HCT116 (cell line): ENCODE data around the gene RSPH6A. TPM values are rescaled to one million over a fixed set of nuclear protein-coding genes. Genes with fewer than 3 reads are reported as not detected.

ENCODE experiments used
- ATAC-seq: fragments of 200-7000 bp; cut with Tn5 transposase; 2 replicates; pipeline ENCODE4 v1.9.1; 2020; ENCODE audit warnings: mild to moderate bottlenecking, moderate library complexity
- BruUV-seq: library from RNA; stranded (reverse); fragments of 400-500 nt; replicated peaks from 2 replicates; lab custom pipeline; 2021; lab: Mats Ljungman, UMichigan
- CTCF ChIA-PET: fragments of 300-600 bp; sonication (Branson Sonifier 250); formaldehyde crosslinking; loops from one replicate; lab custom pipeline; 2021; ENCODE audit warnings: antibody characterized with exemption; lab: Charles Lee
- POLR2A ChIA-PET: fragments of 300-600, 350-600 bp; sonication (Branson Sonifier 250); formaldehyde crosslinking; loops from one replicate; lab custom pipeline; 2021; ENCODE audit warnings: antibody characterized with exemption; lab: Charles Lee
- RAD21 ChIA-PET, 2 experiments: fragments of 300-600 bp; sonication (Branson Sonifier 250); formaldehyde crosslinking; loops; one replicate each; lab custom pipeline; 2023; ENCODE audit warnings: low total read pairs in 2 of 2; ENCODE audit not compliant: uncharacterized antibody in 2 of 2, unreplicated experiment in 2 of 2, low non-redundant PET in 1 of 2; lab: Charles Lee
- DNase-seq: peaks from one replicate; pipeline ENCODE4 v3.0.0-alpha.2; 2010; ENCODE audit warnings: low read depth, low spot score
- H2AFZ ChIP-seq: fragments of 200-600 bp; shearing (Covaris generic), sonication (generic); 2 replicates; pipeline ENCODE4 v1.6.1; 2017; ENCODE audit warnings: low read depth, mixed run types, mixed read lengths, antibody characterized with exemption, low read length; ENCODE audit not compliant: poor library complexity, severe bottlenecking
- H3K27ac ChIP-seq: 2 replicates; pipeline ENCODE4 v1.5.1; 2012; ENCODE audit warnings: low read depth, low read length
- H3K27me3 ChIP-seq: fragments of 200-600 bp; sonication (generic); 2 replicates; pipeline ENCODE4 v1.6.1; 2016; ENCODE audit warnings: mixed run types, low read length, mixed read lengths; ENCODE audit not compliant: insufficient read depth
- H3K36me3 ChIP-seq, 2 experiments: fragments of 200-500 bp in 1 of 2; fragments of 200-600 bp in 1 of 2; sonication (Bioruptor generic) in 1 of 2; sonication (generic) in 1 of 2; 2 replicates each; pipeline versions ENCODE4 v1.5.1 to v1.6.1; 2014 to 2016; ENCODE audit warnings: low read length in 2 of 2, inconsistent platforms in 1 of 2, mixed read lengths in 1 of 2, mixed run types in 1 of 2; ENCODE audit not compliant: insufficient read depth in 2 of 2, control insufficient read depth in 1 of 2
- H3K4me1 ChIP-seq, 2 experiments: fragments of 200-600 bp in 1 of 2; sonication (generic) in 1 of 2; 2 replicates each; pipeline versions ENCODE4 v1.5.1 to v1.6.1; 2012 to 2017; ENCODE audit warnings: low read length in 2 of 2, inconsistent platforms in 1 of 2, mild to moderate bottlenecking in 1 of 2, mixed read lengths in 1 of 2, mixed run types in 1 of 2, moderate library complexity in 1 of 2; ENCODE audit not compliant: insufficient read depth in 2 of 2, control insufficient read depth in 1 of 2
- H3K4me2 ChIP-seq: fragments of 200-600 bp; sonication (generic); 2 replicates; pipeline ENCODE4 v1.6.1; 2017; ENCODE audit warnings: mixed run types, low read length, mixed read lengths
- H3K4me3 ChIP-seq, 2 experiments: fragments of 200-600 bp in 1 of 2; sonication (generic) in 1 of 2; replicated peaks in 1 of 2; 2 replicates each; pipeline ENCODE4 v1.5.1; 2011 to 2016; ENCODE audit warnings: low read length in 2 of 2, control low read depth in 1 of 2, low read depth in 1 of 2, mild to moderate bottlenecking in 1 of 2, mixed read lengths in 1 of 2, mixed run types in 1 of 2
- H3K79me2 ChIP-seq: fragments of 200-600 bp; sonication (generic); 2 replicates; pipeline ENCODE4 v1.6.1; 2017; ENCODE audit warnings: mild to moderate bottlenecking, mixed run types, low read length, moderate library complexity, mixed read lengths; ENCODE audit not compliant: insufficient read depth
- H3K9ac ChIP-seq: fragments of 200-600 bp; sonication (generic); 2 replicates; pipeline ENCODE4 v1.6.1; 2016; ENCODE audit warnings: low read length, mixed read lengths
- H3K9me2 ChIP-seq: fragments of 200-600 bp; sonication (generic), shearing (Covaris generic); 2 replicates; pipeline ENCODE4 v1.6.1; 2017; ENCODE audit warnings: mixed run types, mild to moderate bottlenecking, moderate library complexity; ENCODE audit not compliant: insufficient read depth
- H3K9me3 ChIP-seq, 2 experiments: fragments of 200-500 bp in 1 of 2; fragments of 200-600 bp in 1 of 2; sonication (Bioruptor generic) in 1 of 2; sonication (generic) in 1 of 2; 2 replicates each; pipeline ENCODE4 v1.6.1; 2014 to 2017; ENCODE audit warnings: low read length in 2 of 2, mixed read lengths in 2 of 2, inconsistent platforms in 1 of 2, low read depth in 1 of 2, mild to moderate bottlenecking in 1 of 2, mixed run types in 1 of 2, moderate library complexity in 1 of 2; ENCODE audit not compliant: control insufficient read depth in 1 of 2, insufficient read depth in 1 of 2
- H4K20me1 ChIP-seq: fragments of 200-600 bp; sonication (generic), shearing (Covaris generic); 2 replicates; pipeline ENCODE4 v1.6.1; 2017; ENCODE audit warnings: mixed run types, mild to moderate bottlenecking, moderate library complexity; ENCODE audit not compliant: insufficient read depth
- CEBPB ChIP-seq: IDR thresholded peaks from 2 replicates; pipeline ENCODE4 v1.6.1; 2012; ENCODE audit warnings: low read depth
- EGR1 ChIP-seq: IDR thresholded peaks from 2 replicates; pipeline ENCODE4 v1.6.1; 2012; ENCODE audit warnings: low read depth
- ELF1 ChIP-seq: IDR thresholded peaks from 2 replicates; pipeline ENCODE4 v1.6.1; 2012; ENCODE audit warnings: low read depth, borderline replicate concordance
- EZH2phosphoT487 ChIP-seq: fragments of 200-600 bp; IDR thresholded peaks from 2 replicates; pipeline ENCODE4 v1.6.1; 2018; ENCODE audit warnings: antibody characterized with exemption, borderline replicate concordance
- JUND ChIP-seq: IDR thresholded peaks from 2 replicates; pipeline ENCODE4 v1.6.1; 2012
- MAX ChIP-seq: IDR thresholded peaks from 2 replicates; pipeline ENCODE4 v1.6.1; 2012
- POLR2A ChIP-seq: IDR thresholded peaks from 2 replicates; pipeline ENCODE4 v1.7.0; 2011; ENCODE audit warnings: borderline replicate concordance; ENCODE audit not compliant: insufficient read depth, insufficient read length; ENCODE audit errors: extremely low read depth
- POLR2AphosphoS5 ChIP-seq: IDR thresholded peaks from 2 replicates; pipeline ENCODE4 v1.6.1; 2011; ENCODE audit warnings: mild to moderate bottlenecking, low read depth, low read length, moderate library complexity
- REST ChIP-seq: IDR thresholded peaks from 2 replicates; pipeline ENCODE4 v1.6.1; 2012; ENCODE audit warnings: low read depth
- SIN3A ChIP-seq: IDR thresholded peaks from 2 replicates; pipeline ENCODE4 v1.6.1; 2012; ENCODE audit warnings: low read depth
- SP1 ChIP-seq: IDR thresholded peaks from 2 replicates; pipeline ENCODE4 v1.6.1; 2012; ENCODE audit warnings: low read depth
- SRF ChIP-seq: IDR thresholded peaks from 2 replicates; pipeline ENCODE4 v1.6.1; 2012; ENCODE audit warnings: low read depth
- YY1 ChIP-seq: IDR thresholded peaks from 2 replicates; pipeline ENCODE4 v1.6.1; 2011; ENCODE audit warnings: low read length, low read depth, moderate library complexity, mild to moderate bottlenecking; ENCODE audit not compliant: insufficient replicate concordance; ENCODE audit errors: extremely low read depth
- ZNF274 ChIP-seq: fragments of 200-500 bp; sonication (Bioruptor generic); IDR thresholded peaks from 2 replicates; pipeline ENCODE4 v1.6.1; 2014; ENCODE audit warnings: mild to moderate bottlenecking, low read depth, low read length, inconsistent platforms
- intact Hi-C: fragments of 100-400 bp; cut with micrococcal nuclease; formaldehyde crosslinking; loops from 2 replicates; pipeline ENCODE4 v1.10.0; 2022
- total RNA-seq: library from RNA; stranded (reverse); gene quantifications from one replicate; pipeline ENCODE4 v1.2.1, GENCODE V29; 2021; ENCODE audit not compliant: unreplicated experiment
- TF ChIP-seq, protein P1 (sequence below): IDR thresholded peaks from 2 replicates; pipeline ENCODE4 v1.6.1; 2011; ENCODE audit warnings: mild to moderate bottlenecking, low read length, moderate library complexity; ENCODE audit not compliant: insufficient replicate concordance; ENCODE audit errors: extremely low read depth

RSPH6A gene
- total RNA-seq, 1 experiment from 2014 or later = 0.57 TPM

DNA sequence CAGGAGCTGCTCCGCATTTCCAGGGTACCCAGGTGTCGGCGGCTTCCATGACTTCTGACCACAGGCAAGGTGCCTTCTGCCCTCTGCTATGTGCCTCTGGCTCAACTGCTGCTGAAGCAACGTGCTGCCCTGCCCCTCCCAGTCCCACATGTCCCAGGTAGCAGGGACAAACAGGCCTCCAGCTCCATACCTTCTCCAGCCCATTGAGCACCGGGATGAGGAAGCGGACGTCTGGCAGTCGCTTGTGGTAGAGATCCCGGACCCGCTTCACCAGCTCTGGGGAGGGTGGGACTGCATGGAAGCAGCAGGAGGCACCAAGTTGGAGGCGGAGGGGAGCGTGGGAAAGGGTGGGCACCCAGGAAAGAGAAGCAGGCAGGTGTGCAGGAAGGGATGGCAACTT is 8.1 kb upstream of the RSPH6A start (continued):
- TF ChIP-seq SRF (no peak), REST (no peak), SIN3A (no peak)

- Histone ChIP-seq H3K79me2 (no peaks in the 10 kb centered on the region), H3K9me3 (no peaks in the 10 kb centered on the region), H3K9me2 (no peaks in the 10 kb centered on the region), H3K27ac (no peak overlapping the region), H4K20me1 (no peaks in the 10 kb centered on the region), H3K4me1 (peaks cover 0 to 1% of the 10 kb centered on the region in 2 experiments; a peak in 1 of 4 replicates), H3K27me3 (no peaks in the 10 kb centered on the region), H3K4me2 (no peak overlapping the region), H3K9ac (no peak overlapping the region), H3K4me3 (no peak overlapping the region), H3K36me3 (peaks cover 17 to 35% of the 10 kb centered on the region in 2 experiments; a peak in 3 of 4 replicates), H2AFZ (no peak overlapping the region)
- ChIA-PET RAD21 (interaction anchor here in 1 of 2 experiments (0.5 kb wide), 1 partner anchor 53 kb away, joined by 3 read pairs; no protein-coding TSS in a partner anchor), POLR2A (no interaction called here), CTCF (no interaction called here)
- ATAC-seq (no peak), DNase-seq (no peak)
- intact Hi-C loops = no loop called here
- no TSS peak for BruUV-seq
- TF ChIP-seq REST = no peak
- TF ChIP-seq ELF1 = no peak
- TF ChIP-seq EGR1 = no peak
- TF ChIP-seq, protein P1, sequence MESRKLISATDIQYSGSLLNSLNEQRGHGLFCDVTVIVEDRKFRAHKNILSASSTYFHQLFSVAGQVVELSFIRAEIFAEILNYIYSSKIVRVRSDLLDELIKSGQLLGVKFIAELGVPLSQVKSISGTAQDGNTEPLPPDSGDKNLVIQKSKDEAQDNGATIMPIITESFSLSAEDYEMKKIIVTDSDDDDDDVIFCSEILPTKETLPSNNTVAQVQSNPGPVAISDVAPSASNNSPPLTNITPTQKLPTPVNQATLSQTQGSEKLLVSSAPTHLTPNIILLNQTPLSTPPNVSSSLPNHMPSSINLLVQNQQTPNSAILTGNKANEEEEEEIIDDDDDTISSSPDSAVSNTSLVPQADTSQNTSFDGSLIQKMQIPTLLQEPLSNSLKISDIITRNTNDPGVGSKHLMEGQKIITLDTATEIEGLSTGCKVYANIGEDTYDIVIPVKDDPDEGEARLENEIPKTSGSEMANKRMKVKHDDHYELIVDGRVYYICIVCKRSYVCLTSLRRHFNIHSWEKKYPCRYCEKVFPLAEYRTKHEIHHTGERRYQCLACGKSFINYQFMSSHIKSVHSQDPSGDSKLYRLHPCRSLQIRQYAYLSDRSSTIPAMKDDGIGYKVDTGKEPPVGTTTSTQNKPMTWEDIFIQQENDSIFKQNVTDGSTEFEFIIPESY = no peak
- no peak for TF ChIP-seq JUND
- no peak for TF ChIP-seq EZH2phosphoT487
- TF ChIP-seq YY1 = no peak
- no peak for TF ChIP-seq SP1
- TF ChIP-seq SIN3A = no peak
- TF ChIP-seq MAX = no peak
- TF ChIP-seq CEBPB = no peak
- TF ChIP-seq POLR2A = no peak
- no peak for TF ChIP-seq POLR2AphosphoS5
- TF ChIP-seq ZNF274 = no peak
Observed at GRCh38 chr19:45822716-45823115, 7.6 kb upstream of the RSPH6A start.
